Lower leg skin (tissue), 4 donors: Measurements from ENCODE around the gene MED31. TPM values are rescaled to one million over a fixed set of nuclear protein-coding genes. Genes with fewer than 3 reads are reported as not detected.
A peak's percentile ranks its signal among the peaks of the same experiment; 100 is the strongest.
"Not testable (repeated sequence)": the region's sequence is repeated elsewhere in the genome, so short reads cannot be mapped to it uniquely, and the experiment has no call there.

ENCODE experiments used
- DNase-seq, 2 donors: peaks; one replicate each; pipeline ENCODE4 v3.0.0-alpha.2; 2019; ENCODE audit warnings: low spot score in 2 of 2
- H3K4me3 ChIP-seq: fragments of 200-600 bp; sonication (generic); 2 replicates; pipeline ENCODE4 v1.5.1; 2017; ENCODE audit warnings: mild to moderate bottlenecking, low read depth; ENCODE audit not compliant: poor library complexity, severe bottlenecking
- POLR2A ChIP-seq, 2 donors: fragments of 450-650 bp; IDR thresholded peaks; one replicate each; pipeline ENCODE4 v1.6.1; 2016 to 2017; ENCODE audit warnings: antibody characterized with exemption in 2 of 2, mild to moderate bottlenecking in 1 of 2, moderate library complexity in 1 of 2
- WGBS, 2 donors: methylation state at CpG; one replicate each; pipeline ENCODE4 v1.1.5; 2018; 5-methylcytosine and 5-hydroxymethylcytosine counted together
- intact Hi-C: fragments of 100-400 bp; cut with DNase I; formaldehyde crosslinking; loops from one replicate; pipeline ENCODE4 v1.15.0; 2023; ENCODE audit warnings: low total_unique reads
- total RNA-seq, 4 donors: library from RNA; depleted of rRNA; stranded (reverse); fragments of >200 nt; gene quantifications; one replicate each; pipeline ENCODE4 v1.1.0, GENCODE V29; 2016
- TF ChIP-seq, protein P1 (sequence below), 3 donors: fragments of 450-650 bp; IDR thresholded peaks; one replicate each; pipeline ENCODE4 v1.5.1; 2016; ENCODE audit warnings: antibody characterized with exemption in 3 of 3, mild to moderate bottlenecking in 3 of 3, moderate library complexity in 2 of 3

Gene MED31
- total RNA-seq, 4 donors from 2014 or later = 2.4 to 16.5 (median 9.8) TPM

DNA sequence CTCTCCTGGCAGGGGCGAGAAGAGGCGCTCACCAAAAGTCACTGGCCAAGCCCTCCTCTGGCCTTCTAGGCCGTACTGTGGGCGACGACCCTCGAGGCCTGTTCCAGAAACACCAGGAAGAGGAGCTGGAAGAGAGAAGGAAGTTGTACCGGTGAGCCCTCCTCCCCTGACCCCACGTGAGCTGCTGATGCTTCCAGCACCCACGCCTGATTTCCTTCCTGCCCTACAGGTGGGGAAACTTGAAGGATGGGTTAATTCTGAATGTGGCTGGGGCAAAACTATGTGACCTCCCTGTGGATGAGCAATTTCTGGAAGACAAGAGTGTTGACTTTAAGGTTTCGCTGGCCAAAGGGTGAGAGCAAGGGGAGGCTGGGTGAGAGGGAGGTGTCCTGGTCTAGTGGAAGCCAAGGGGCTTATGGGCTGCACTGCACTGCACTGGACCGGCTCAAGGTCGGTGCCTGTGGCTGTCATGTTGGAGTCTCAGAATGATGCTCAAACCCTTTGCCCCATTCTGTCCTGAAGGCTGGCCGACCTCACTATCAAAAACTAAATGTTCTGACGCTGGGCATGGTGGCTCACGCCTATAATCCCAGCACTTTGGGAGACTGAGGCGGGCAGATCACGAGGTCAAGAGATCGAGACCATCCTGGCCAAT lies 6.4 kb upstream of the MED31 start:
- TF ChIP-seq POLR2A (IDR thresholded peaks at IDR 0.05) = no peak
- TF ChIP-seq, protein P1, sequence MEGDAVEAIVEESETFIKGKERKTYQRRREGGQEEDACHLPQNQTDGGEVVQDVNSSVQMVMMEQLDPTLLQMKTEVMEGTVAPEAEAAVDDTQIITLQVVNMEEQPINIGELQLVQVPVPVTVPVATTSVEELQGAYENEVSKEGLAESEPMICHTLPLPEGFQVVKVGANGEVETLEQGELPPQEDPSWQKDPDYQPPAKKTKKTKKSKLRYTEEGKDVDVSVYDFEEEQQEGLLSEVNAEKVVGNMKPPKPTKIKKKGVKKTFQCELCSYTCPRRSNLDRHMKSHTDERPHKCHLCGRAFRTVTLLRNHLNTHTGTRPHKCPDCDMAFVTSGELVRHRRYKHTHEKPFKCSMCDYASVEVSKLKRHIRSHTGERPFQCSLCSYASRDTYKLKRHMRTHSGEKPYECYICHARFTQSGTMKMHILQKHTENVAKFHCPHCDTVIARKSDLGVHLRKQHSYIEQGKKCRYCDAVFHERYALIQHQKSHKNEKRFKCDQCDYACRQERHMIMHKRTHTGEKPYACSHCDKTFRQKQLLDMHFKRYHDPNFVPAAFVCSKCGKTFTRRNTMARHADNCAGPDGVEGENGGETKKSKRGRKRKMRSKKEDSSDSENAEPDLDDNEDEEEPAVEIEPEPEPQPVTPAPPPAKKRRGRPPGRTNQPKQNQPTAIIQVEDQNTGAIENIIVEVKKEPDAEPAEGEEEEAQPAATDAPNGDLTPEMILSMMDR (IDR thresholded peaks at IDR 0.05) = no peak
- no peak overlapping the region for H3K4me3 ChIP-seq
- DNase-seq = peak in 1 of 2 donors; percentile 81
- intact Hi-C loops = no loop called here
- 62 to 68% methylated on average over 17 to 18 of the region's 18 CpGs for WGBS, 2 donors

- DNase-seq = peak in 1 of 2 donors; percentile 75
- WGBS, 2 donors = 4 to 6% methylated on average over 35 to 39 of the region's 55 CpGs
- H3K4me3 ChIP-seq, intact Hi-C loops: not testable (repeated sequence)
Measured at GRCh38 chr17:6656797-6657632, 5.6 kb upstream of the MED31 start.

- H3K4me3 ChIP-seq, DNase-seq, intact Hi-C loops: not testable (repeated sequence)
- 2 to 7% methylated on average over 11 to 23 of the region's 41 CpGs for WGBS, 2 donors
Measured at GRCh38 chr17:6655732-6656361, 4.4 kb upstream of the MED31 start.

DNA sequence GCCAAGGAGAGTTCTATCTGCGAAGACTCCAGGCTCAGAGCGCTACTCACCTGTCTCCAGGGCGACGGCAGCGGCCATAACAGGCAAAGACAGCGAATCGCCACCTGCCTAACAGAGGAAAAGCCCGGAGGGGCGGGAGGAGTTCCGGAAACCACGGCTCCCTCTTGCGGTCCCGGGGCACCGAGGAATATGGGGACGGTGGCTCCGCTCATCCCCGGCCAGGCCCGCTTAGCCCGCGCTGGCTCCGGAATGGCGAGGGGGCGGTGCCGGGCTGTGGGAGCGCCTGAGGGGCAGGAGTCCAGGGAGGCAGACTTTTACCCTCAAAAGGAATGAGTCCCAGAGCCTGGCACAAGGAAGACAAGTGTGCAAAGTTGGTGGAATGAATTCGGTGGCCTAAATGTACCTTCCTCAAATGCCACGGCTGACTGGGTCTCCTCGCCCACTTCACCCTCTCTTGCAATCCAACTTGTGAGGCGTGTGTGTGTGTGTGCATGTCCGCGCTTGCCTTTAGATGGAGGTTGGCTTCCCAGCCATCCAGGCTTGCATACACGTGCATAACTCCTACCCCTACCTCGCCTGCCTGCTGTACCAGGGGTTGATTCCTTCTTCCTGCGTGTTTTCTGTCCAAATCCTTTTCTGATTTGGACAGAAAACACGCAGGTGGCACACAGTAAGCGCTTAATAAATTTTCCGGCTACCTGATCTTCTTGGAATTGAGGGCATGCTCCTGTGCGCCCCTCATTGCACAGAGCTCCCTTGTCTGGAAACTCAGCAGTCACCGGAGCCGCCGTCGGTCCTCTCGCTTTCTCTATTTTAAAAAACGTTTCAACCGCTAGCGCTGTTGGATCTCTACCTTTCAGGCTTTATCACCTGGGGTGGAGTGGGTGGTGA lies 3.7 kb upstream of the MED31 start:
- WGBS, 2 donors = 12 to 40% methylated on average over 46 of the region's 46 CpGs
- no peak for TF ChIP-seq POLR2A (IDR thresholded peaks at IDR 0.05)
- TF ChIP-seq, protein P1 (IDR thresholded peaks at IDR 0.05) = no peak
- H3K4me3 ChIP-seq = no peak overlapping the region
- intact Hi-C loops = no loop called here
- no peak for DNase-seq

- peak overlapping the region; percentile 68 for H3K4me3 ChIP-seq
- intact Hi-C loops = no loop called here
- peak in 1 of 2 donors; percentile 89 for DNase-seq
- TF ChIP-seq, protein P1 (IDR thresholded peaks at IDR 0.05) = no peak
- TF ChIP-seq POLR2A (IDR thresholded peaks at IDR 0.05) = no peak
- WGBS, 2 donors = 0 to 8% methylated on average over 7 to 9 of the region's 47 CpGs
Measured at GRCh38 chr17:6651919-6652452, 581 bp upstream of the MED31 start.

DNA sequence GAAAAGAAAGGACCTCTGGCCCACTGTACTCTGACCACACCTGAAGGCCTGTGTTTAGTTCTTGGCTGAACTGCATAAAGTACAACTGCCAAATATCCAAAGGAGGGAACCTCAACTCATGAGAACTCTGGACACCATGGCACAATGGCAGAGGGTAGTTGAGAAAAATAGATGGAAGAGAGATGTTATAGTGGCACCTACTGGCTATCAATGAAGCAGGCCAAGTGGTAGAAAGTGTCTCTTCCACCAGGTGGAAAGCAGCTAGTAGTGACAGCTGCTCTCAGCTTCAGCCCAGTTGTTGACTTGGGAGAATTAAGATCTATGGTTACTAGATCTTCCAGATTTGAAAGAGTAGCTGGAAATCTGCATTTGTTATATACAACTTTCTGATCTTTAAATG lies 3.2 kb downstream of the MED31 start:
- no peak for DNase-seq
- H3K4me3 ChIP-seq = no peak overlapping the region
- intact Hi-C loops = no loop called here
- TF ChIP-seq, protein P1 (IDR thresholded peaks at IDR 0.05) = no peak
- no peak for TF ChIP-seq POLR2A (IDR thresholded peaks at IDR 0.05)
